ENCODE results near the gene TOR4A. TPM values are rescaled to one million over a fixed set of nuclear protein-coding genes. Genes with fewer than 3 reads are reported as not detected.

TOR4A gene
- total and polyA plus RNA-seq, 4 donors: 2.6 to 14.0 (median 8.2) TPM

- WGBS, 2 donors: 81 to 85% methylated on average over 37 to 39 of the region's 39 CpGs
- H3K4me3 ChIP-seq (ENCODE audit: low read length in 2 of 2): no peak overlapping the region
- intact Hi-C loops (cut with DNase I): no loop called here
- ATAC-seq (ENCODE audit: low FRiP score) (no peak), DNase-seq (peak in 1 of 2 donors; percentile 50)
- no peak overlapping the region for H3K27ac ChIP-seq (ENCODE audit: low read depth in 1 of 2, low read length in 2 of 2)
- H3K9me3 ChIP-seq (ENCODE audit: control insufficient read depth, low read length): no peaks in the 10 kb centered on the region
- H3K27me3 ChIP-seq (ENCODE audit: control insufficient read depth in 1 of 2, insufficient read depth in 2 of 2, low read length in 1 of 2): no peaks in the 10 kb centered on the region
- H3K36me3 ChIP-seq (ENCODE audit: control insufficient read depth in 1 of 2, insufficient read depth in 2 of 2, low read length in 1 of 2): peaks cover 0 to 3% of the 10 kb centered on the region in 2 donors
- no peaks in the 10 kb centered on the region for H3K4me1 ChIP-seq (ENCODE audit: control insufficient read depth in 1 of 2, insufficient read depth in 2 of 2, low read length in 2 of 2)
These were observed 4.0 kb downstream of the TOR4A start for GRCh38 chr9:137281345-137282116.

GRCh38 chr9:137286975-137287383 is 9.5 kb downstream of the TOR4A start:
- 46 to 57% methylated on average over 14 of the region's 14 CpGs for WGBS, 2 donors
- intact Hi-C loops (cut with DNase I): no loop called here
- H3K36me3 ChIP-seq (ENCODE audit: control insufficient read depth in 1 of 2, insufficient read depth in 2 of 2, low read length in 1 of 2): no peaks in the 10 kb centered on the region
- H3K4me3 ChIP-seq (ENCODE audit: low read length in 2 of 2): no peak overlapping the region
- no peak overlapping the region for H3K27ac ChIP-seq (ENCODE audit: low read depth in 1 of 2, low read length in 2 of 2)
- H3K9me3 ChIP-seq (ENCODE audit: control insufficient read depth, low read length): no peaks in the 10 kb centered on the region
- DNase-seq (peak in 1 of 2 donors; percentile 76), ATAC-seq (ENCODE audit: low FRiP score) (peak; percentile 52)
- H3K4me1 ChIP-seq (ENCODE audit: control insufficient read depth in 1 of 2, insufficient read depth in 2 of 2, low read length in 2 of 2): no peaks in the 10 kb centered on the region
- no peaks in the 10 kb centered on the region for H3K27me3 ChIP-seq (ENCODE audit: control insufficient read depth in 1 of 2, insufficient read depth in 2 of 2, low read length in 1 of 2)

GRCh38 chr9:137293094-137293481 is 15.6 kb downstream of the TOR4A start:
- Histone ChIP-seq H3K4me3 (ENCODE audit: low read length in 2 of 2) (no peak overlapping the region), H3K27ac (ENCODE audit: low read depth in 1 of 2, low read length in 2 of 2) (no peak overlapping the region), H3K4me1 (ENCODE audit: control insufficient read depth in 1 of 2, insufficient read depth in 2 of 2, low read length in 2 of 2) (no peaks in the 10 kb centered on the region), H3K27me3 (ENCODE audit: control insufficient read depth in 1 of 2, insufficient read depth in 2 of 2, low read length in 1 of 2) (no peaks in the 10 kb centered on the region), H3K36me3 (ENCODE audit: control insufficient read depth in 1 of 2, insufficient read depth in 2 of 2, low read length in 1 of 2) (no peaks in the 10 kb centered on the region), H3K9me3 (ENCODE audit: control insufficient read depth, low read length) (peaks cover 3% of the 10 kb centered on the region)
- ATAC-seq (ENCODE audit: low FRiP score) (no peak), DNase-seq (no peak)
- 70 to 72% methylated on average over 15 of the region's 15 CpGs for WGBS, 2 donors
- intact Hi-C loops (cut with DNase I): loop anchor here in 1 of 2 donors (10.0 kb wide), 1 partner anchor 112 kb away; no protein-coding TSS in a partner anchor

GRCh38 chr9:137293482-137294090 is 16.1 kb downstream of the TOR4A start:
- intact Hi-C loops (cut with DNase I): loop anchor here (2.0 to 10.0 kb wide), 3 partner anchors 111 to 231 kb away; no protein-coding TSS in a partner anchor
- Histone ChIP-seq H3K4me1 (ENCODE audit: control insufficient read depth in 1 of 2, insufficient read depth in 2 of 2, low read length in 2 of 2) (no peaks in the 10 kb centered on the region), H3K36me3 (ENCODE audit: control insufficient read depth in 1 of 2, insufficient read depth in 2 of 2, low read length in 1 of 2) (no peaks in the 10 kb centered on the region), H3K4me3 (ENCODE audit: low read length in 2 of 2) (no peak overlapping the region), H3K27ac (ENCODE audit: low read depth in 1 of 2, low read length in 2 of 2) (no peak overlapping the region), H3K27me3 (ENCODE audit: control insufficient read depth in 1 of 2, insufficient read depth in 2 of 2, low read length in 1 of 2) (no peaks in the 10 kb centered on the region), H3K9me3 (ENCODE audit: control insufficient read depth, low read length) (peaks cover 3% of the 10 kb centered on the region)
- ATAC-seq (ENCODE audit: low FRiP score) (no peak), DNase-seq (no peak)
- whole genome bisulfite sequencing, 2 donors: 75 to 82% methylated on average over 29 of the region's 29 CpGs

GRCh38 chr9:137294091-137294680 is 16.7 kb downstream of the TOR4A start:
- peaks cover 3% of the 10 kb centered on the region for H3K9me3 ChIP-seq (ENCODE audit: control insufficient read depth, low read length)
- H3K27me3 ChIP-seq (ENCODE audit: control insufficient read depth in 1 of 2, insufficient read depth in 2 of 2, low read length in 1 of 2): no peaks in the 10 kb centered on the region
- WGBS, 2 donors: 47 to 56% methylated on average over 11 of the region's 11 CpGs
- DNase-seq (no peak), ATAC-seq (ENCODE audit: low FRiP score) (peak; percentile 4)
- H3K36me3 ChIP-seq (ENCODE audit: control insufficient read depth in 1 of 2, insufficient read depth in 2 of 2, low read length in 1 of 2): no peaks in the 10 kb centered on the region
- H3K27ac ChIP-seq (ENCODE audit: low read depth in 1 of 2, low read length in 2 of 2): no peak overlapping the region
- no peak overlapping the region for H3K4me3 ChIP-seq (ENCODE audit: low read length in 2 of 2)
- H3K4me1 ChIP-seq (ENCODE audit: control insufficient read depth in 1 of 2, insufficient read depth in 2 of 2, low read length in 2 of 2): no peaks in the 10 kb centered on the region
- intact Hi-C loops (cut with DNase I): loop anchor here (2.0 to 10.0 kb wide), 3 partner anchors 111 to 231 kb away; no protein-coding TSS in a partner anchor

- no peak overlapping the region for H3K27ac ChIP-seq (ENCODE audit: low read depth in 1 of 2, low read length in 2 of 2)
- DNase-seq (no peak), ATAC-seq (ENCODE audit: low FRiP score) (peak; percentile 3)
- H3K9me3 ChIP-seq (ENCODE audit: control insufficient read depth, low read length): peaks cover 3% of the 10 kb centered on the region
- no peak overlapping the region for H3K4me3 ChIP-seq (ENCODE audit: low read length in 2 of 2)
- H3K4me1 ChIP-seq (ENCODE audit: control insufficient read depth in 1 of 2, insufficient read depth in 2 of 2, low read length in 2 of 2): no peaks in the 10 kb centered on the region
- intact Hi-C loops (cut with DNase I): loop anchor here (2.0 to 10.0 kb wide), 3 partner anchors 110 to 230 kb away; no protein-coding TSS in a partner anchor
- WGBS, 2 donors: 25 to 30% methylated on average over 35 of the region's 35 CpGs
- no peaks in the 10 kb centered on the region for H3K36me3 ChIP-seq (ENCODE audit: control insufficient read depth in 1 of 2, insufficient read depth in 2 of 2, low read length in 1 of 2)
- no peaks in the 10 kb centered on the region for H3K27me3 ChIP-seq (ENCODE audit: control insufficient read depth in 1 of 2, insufficient read depth in 2 of 2, low read length in 1 of 2)
These were observed 17.2 kb downstream of the TOR4A start for GRCh38 chr9:137294681-137295237.

GRCh38 chr9:137295238-137295811 is 17.8 kb downstream of the TOR4A start:
- ATAC-seq (ENCODE audit: low FRiP score): peak; percentile 49
- peaks cover 3% of the 10 kb centered on the region for H3K9me3 ChIP-seq (ENCODE audit: control insufficient read depth, low read length)
- H3K27me3 ChIP-seq (ENCODE audit: control insufficient read depth in 1 of 2, insufficient read depth in 2 of 2, low read length in 1 of 2): no peaks in the 10 kb centered on the region
- no peaks in the 10 kb centered on the region for H3K36me3 ChIP-seq (ENCODE audit: control insufficient read depth in 1 of 2, insufficient read depth in 2 of 2, low read length in 1 of 2)
- no peak overlapping the region for H3K27ac ChIP-seq (ENCODE audit: low read depth in 1 of 2, low read length in 2 of 2)
- DNase-seq: no peak
- no peaks in the 10 kb centered on the region for H3K4me1 ChIP-seq (ENCODE audit: control insufficient read depth in 1 of 2, insufficient read depth in 2 of 2, low read length in 2 of 2)
- intact Hi-C loops (cut with DNase I): loop anchor here (2.0 to 10.0 kb wide), 3 partner anchors 109 to 229 kb away; no protein-coding TSS in a partner anchor
- WGBS, 2 donors: 2 to 5% methylated on average over 43 to 76 of the region's 76 CpGs
- no peak overlapping the region for H3K4me3 ChIP-seq (ENCODE audit: low read length in 2 of 2)
